H9 (cell line): ENCODE measurements around the gene LNX2. TPM values are rescaled to one million over a fixed set of nuclear protein-coding genes. Genes with fewer than 3 reads are reported as not detected.

Experiments used
- DNase-seq: peaks from one replicate; pipeline ENCODE4 v3.0.0-alpha.2; 2017
- H2AFZ ChIP-seq: one replicate; pipeline ENCODE4 v1.6.1; 2013; ENCODE audit warnings: mild to moderate bottlenecking, low read length, control low read depth, moderate library complexity
- H2AK5ac ChIP-seq: 2 replicates; pipeline ENCODE4 v1.6.1; 2013; ENCODE audit warnings: low read length, control low read depth, mixed read lengths; ENCODE audit not compliant: insufficient read length
- H2BK120ac ChIP-seq: one replicate; pipeline ENCODE4 v1.6.1; 2013; ENCODE audit warnings: low read depth, mild to moderate bottlenecking, low read length, control low read depth, inconsistent platforms; ENCODE audit not compliant: poor library complexity, severe bottlenecking
- H2BK12ac ChIP-seq: 2 replicates; pipeline ENCODE4 v1.6.1; 2013; ENCODE audit warnings: low read length, control low read depth, mixed read lengths, low read depth; ENCODE audit not compliant: insufficient read length
- H2BK15ac ChIP-seq: 2 replicates; pipeline ENCODE4 v1.6.1; 2013; ENCODE audit warnings: low read depth, low read length, control low read depth
- H2BK20ac ChIP-seq: one replicate; pipeline ENCODE4 v1.6.1; 2013; ENCODE audit warnings: low read depth, mild to moderate bottlenecking, low read length, control low read depth, inconsistent platforms; ENCODE audit not compliant: poor library complexity, severe bottlenecking
- H2BK5ac ChIP-seq: 2 replicates; pipeline ENCODE4 v1.6.1; 2013; ENCODE audit warnings: low read length, control low read depth, mixed read lengths; ENCODE audit not compliant: insufficient read length
- H3K14ac ChIP-seq: 2 replicates; pipeline ENCODE4 v1.6.1; 2013; ENCODE audit warnings: low read length, control low read depth; ENCODE audit not compliant: insufficient read depth
- H3K18ac ChIP-seq: 2 replicates; pipeline ENCODE4 v1.6.1; 2013; ENCODE audit warnings: low read depth, mild to moderate bottlenecking, mixed read lengths, low read length, control low read depth; ENCODE audit not compliant: insufficient read length
- H3K23ac ChIP-seq: 2 replicates; pipeline ENCODE4 v1.6.1; 2013; ENCODE audit warnings: low read length, control low read depth, mixed read lengths, low read depth; ENCODE audit not compliant: insufficient read length
- H3K23me2 ChIP-seq: 2 replicates; pipeline ENCODE4 v1.6.1; 2013; ENCODE audit warnings: low read depth, mild to moderate bottlenecking, mixed read lengths, low read length, control low read depth; ENCODE audit not compliant: insufficient read length, poor library complexity, severe bottlenecking
- H3K27ac ChIP-seq: 2 replicates; pipeline ENCODE4 v1.5.1; 2013; ENCODE audit warnings: low read length, control low read depth, mixed read lengths, low read depth; ENCODE audit not compliant: insufficient read length
- H3K27me3 ChIP-seq: 2 replicates; pipeline ENCODE4 v1.6.1; 2013; ENCODE audit warnings: low read length, control low read depth, inconsistent platforms; ENCODE audit not compliant: insufficient read depth
- H3K4ac ChIP-seq: 2 replicates; pipeline ENCODE4 v1.6.1; 2013; ENCODE audit warnings: low read depth, mild to moderate bottlenecking, control low read depth, inconsistent platforms, low read length, moderate library complexity
- H3K4me1 ChIP-seq: 2 replicates; pipeline ENCODE4 v1.6.1; 2013; ENCODE audit warnings: low read length, control low read depth, inconsistent platforms; ENCODE audit not compliant: insufficient read depth
- H3K4me2 ChIP-seq: 2 replicates; pipeline ENCODE4 v1.6.1; 2013; ENCODE audit warnings: low read length, control low read depth, mixed read lengths; ENCODE audit not compliant: insufficient read length, insufficient read depth
- H3K56ac ChIP-seq: 2 replicates; pipeline ENCODE4 v1.6.1; 2013; ENCODE audit warnings: low read depth, mild to moderate bottlenecking, mixed read lengths, low read length, control low read depth; ENCODE audit not compliant: insufficient read length
- H3K79me1 ChIP-seq: 2 replicates; pipeline ENCODE4 v1.6.1; 2013; ENCODE audit warnings: low read depth, mild to moderate bottlenecking, moderate library complexity, low read length, control low read depth, inconsistent platforms; ENCODE audit not compliant: insufficient read depth, poor library complexity, severe bottlenecking
- H3K79me2 ChIP-seq: 2 replicates; pipeline ENCODE4 v1.6.1; 2013; ENCODE audit warnings: low read length, control low read depth, inconsistent platforms; ENCODE audit not compliant: insufficient read depth
- H3K9ac ChIP-seq: 2 replicates; pipeline ENCODE4 v1.6.1; 2013; ENCODE audit warnings: low read length, control low read depth, mixed read lengths; ENCODE audit not compliant: insufficient read length; ENCODE audit errors: extremely low read depth
- H3K9me3 ChIP-seq: one replicate; pipeline ENCODE4 v1.6.1; 2013; ENCODE audit warnings: low read depth, low read length, inconsistent platforms; ENCODE audit not compliant: control insufficient read depth
- H3T11ph ChIP-seq: one replicate; pipeline ENCODE4 v1.6.1; 2013; ENCODE audit warnings: mild to moderate bottlenecking, low read length, control low read depth, inconsistent platforms
- H4K20me1 ChIP-seq: one replicate; pipeline ENCODE4 v1.6.1; 2013; ENCODE audit not compliant: control insufficient read depth, insufficient read length, insufficient read depth
- H4K5ac ChIP-seq: 2 replicates; pipeline ENCODE4 v1.6.1; 2013; ENCODE audit warnings: low read depth, mild to moderate bottlenecking, mixed read lengths, low read length, control low read depth; ENCODE audit not compliant: insufficient read length
- H4K8ac ChIP-seq: replicated peaks from 2 replicates; pipeline ENCODE4 v1.6.1; 2013; ENCODE audit warnings: low read length, control low read depth, mixed read lengths, low read depth; ENCODE audit not compliant: insufficient read length
- H4K91ac ChIP-seq: 2 replicates; pipeline ENCODE4 v1.6.1; 2013; ENCODE audit warnings: low read depth, mild to moderate bottlenecking, moderate library complexity, mixed read lengths, low read length, control low read depth; ENCODE audit not compliant: insufficient read length
- H3K27ac Mint-ChIP-seq, 3 experiments: 2 replicates in 2 of 3; 3 replicates in 1 of 3; pipeline ENCODE4 v1.8.0; 2020 to 2021; ENCODE audit warnings: mixed read lengths in 3 of 3, mild to moderate bottlenecking in 1 of 3, moderate library complexity in 1 of 3
- H3K27me3 Mint-ChIP-seq: 2 replicates; pipeline ENCODE4 v1.8.0; 2021; ENCODE audit warnings: low read depth, mild to moderate bottlenecking, moderate library complexity, mixed read lengths
- H3K36me3 Mint-ChIP-seq, 3 experiments: 2 replicates in 2 of 3; 3 replicates in 1 of 3; pipeline ENCODE4 v1.8.0; 2020 to 2021; ENCODE audit warnings: low read depth in 3 of 3, mixed read lengths in 3 of 3; ENCODE audit not compliant: insufficient read depth in 1 of 3
- H3K4me1 Mint-ChIP-seq, 2 experiments: 2 replicates each; pipeline ENCODE4 v1.8.0; 2020; ENCODE audit warnings: mixed read lengths in 2 of 2
- H3K4me3 Mint-ChIP-seq, 2 experiments: 2 replicates in 1 of 2; 3 replicates in 1 of 2; pipeline ENCODE4 v1.8.0; 2020 to 2021; ENCODE audit warnings: mild to moderate bottlenecking in 2 of 2, mixed read lengths in 2 of 2, moderate library complexity in 1 of 2
- H3K9me3 Mint-ChIP-seq, 2 experiments: 2 replicates in 1 of 2; 3 replicates in 1 of 2; pipeline ENCODE4 v1.8.0; 2020; ENCODE audit warnings: mild to moderate bottlenecking in 2 of 2, mixed read lengths in 2 of 2, moderate library complexity in 1 of 2
- WGBS: extraction: QIAGEN DNeasy Blood & Tissue Kit; methylation state at CpG from one replicate; pipeline ENCODE4 v1.1.7; 2013; ENCODE audit warnings: missing lambda C conversion rate, low lambda C conversion rate, mixed read lengths; ENCODE audit not compliant: insufficient read length; ENCODE audit errors: extremely low coverage; 5-methylcytosine and 5-hydroxymethylcytosine counted together
- total RNA-seq: library from RNA; stranded (reverse); gene quantifications from 2 replicates; pipeline ENCODE4 v1.2.1, GENCODE V29; 2021
- TF ChIP-seq, protein P1 (sequence below): fragments of 200-600 bp; sonication (generic); conservative IDR thresholded peaks from 3 replicates; pipeline ENCODE4 v1.8.0; 2021; ENCODE audit warnings: antibody characterized with exemption, mild to moderate bottlenecking

LNX2 gene
- total RNA-seq, 1 experiment from 2014 or later = 12.4 TPM

DNA sequence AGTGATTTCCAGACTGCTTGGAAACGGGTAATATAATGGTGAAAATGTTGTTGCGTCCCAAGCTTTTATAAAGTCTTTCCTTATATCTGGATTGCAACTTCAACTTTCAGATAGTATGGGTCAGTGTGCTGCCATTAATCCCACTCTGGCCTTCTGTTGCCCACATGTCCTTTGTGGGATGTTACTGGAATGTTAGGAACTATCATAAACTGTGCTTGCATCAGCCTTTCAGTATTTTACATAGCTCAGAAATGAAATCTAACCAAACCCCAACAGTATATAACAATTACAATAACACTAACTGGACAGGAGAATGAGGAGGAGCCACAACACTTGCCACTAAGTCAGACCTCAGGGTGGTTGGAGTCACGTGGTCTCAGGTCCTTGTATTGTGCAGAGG, 78.9 kb downstream of the LNX2 start:
- Histone ChIP-seq H3T11ph (no peak overlapping the region), H3K23me2 (no peaks in the 10 kb centered on the region), H3K23ac (no peak overlapping the region), H4K91ac (no peak overlapping the region), H2BK120ac (no peak overlapping the region), H4K20me1 (no peaks in the 10 kb centered on the region), H3K4ac (no peak overlapping the region), H3K79me1 (no peaks in the 10 kb centered on the region), H3K9me3 (no peaks in the 10 kb centered on the region), H3K27me3 (no peaks in the 10 kb centered on the region), H3K18ac (no peak overlapping the region), H4K5ac (no peak overlapping the region), H3K27ac (no peak overlapping the region), H2BK12ac (no peak overlapping the region), H3K9ac (no peak overlapping the region), H2BK20ac (no peak overlapping the region), H3K4me1 (no peaks in the 10 kb centered on the region), H3K4me2 (no peak overlapping the region), H3K14ac (no peak overlapping the region), H2AFZ (no peak overlapping the region), H2BK5ac (no peak overlapping the region), H2BK15ac (no peak overlapping the region), H3K56ac (no peak overlapping the region), H2AK5ac (no peak overlapping the region), H3K79me2 (no peaks in the 10 kb centered on the region), H4K8ac (no peak overlapping the region)
- H3K36me3 Mint-ChIP-seq = peaks cover 0 to 7% (median 3%) of the 10 kb centered on the region in 3 experiments; a peak in 3 of 7 replicates
- no peak overlapping the region for H3K4me3 Mint-ChIP-seq
- H3K27ac Mint-ChIP-seq = no peak overlapping the region
- H3K4me1 Mint-ChIP-seq = peaks cover 4 to 7% of the 10 kb centered on the region in 2 experiments; a peak in 3 of 4 replicates
- H3K9me3 Mint-ChIP-seq = no peaks in the 10 kb centered on the region
- TF ChIP-seq, protein P1, sequence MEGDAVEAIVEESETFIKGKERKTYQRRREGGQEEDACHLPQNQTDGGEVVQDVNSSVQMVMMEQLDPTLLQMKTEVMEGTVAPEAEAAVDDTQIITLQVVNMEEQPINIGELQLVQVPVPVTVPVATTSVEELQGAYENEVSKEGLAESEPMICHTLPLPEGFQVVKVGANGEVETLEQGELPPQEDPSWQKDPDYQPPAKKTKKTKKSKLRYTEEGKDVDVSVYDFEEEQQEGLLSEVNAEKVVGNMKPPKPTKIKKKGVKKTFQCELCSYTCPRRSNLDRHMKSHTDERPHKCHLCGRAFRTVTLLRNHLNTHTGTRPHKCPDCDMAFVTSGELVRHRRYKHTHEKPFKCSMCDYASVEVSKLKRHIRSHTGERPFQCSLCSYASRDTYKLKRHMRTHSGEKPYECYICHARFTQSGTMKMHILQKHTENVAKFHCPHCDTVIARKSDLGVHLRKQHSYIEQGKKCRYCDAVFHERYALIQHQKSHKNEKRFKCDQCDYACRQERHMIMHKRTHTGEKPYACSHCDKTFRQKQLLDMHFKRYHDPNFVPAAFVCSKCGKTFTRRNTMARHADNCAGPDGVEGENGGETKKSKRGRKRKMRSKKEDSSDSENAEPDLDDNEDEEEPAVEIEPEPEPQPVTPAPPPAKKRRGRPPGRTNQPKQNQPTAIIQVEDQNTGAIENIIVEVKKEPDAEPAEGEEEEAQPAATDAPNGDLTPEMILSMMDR = no peak
- H3K27me3 Mint-ChIP-seq = no peaks in the 10 kb centered on the region
- WGBS = no CpG with 5 or more reads among the region's 3 CpGs
- DNase-seq = no peak
